Umbilical cord (tissue), 2 donors: Measurements from ENCODE around the gene TMEM62. TPM values are rescaled to one million over a fixed set of nuclear protein-coding genes. Genes with fewer than 3 reads are reported as not detected.
"Not testable (repeated sequence)": the region's sequence is repeated elsewhere in the genome, so short reads cannot be mapped to it uniquely, and the experiment has no call there.

Experiments
- DNase-seq: peaks from one replicate; pipeline ENCODE4 v3.0.0-alpha.2; 2015; ENCODE audit warnings: low spot score
- total RNA-seq: library from RNA; depleted of rRNA; stranded (reverse); fragments of >200 nt; gene quantifications from one replicate; pipeline ENCODE4 v1.2.3, GENCODE V29; 2014; ENCODE audit warnings: low replicate concordance; ENCODE audit not compliant: insufficient read depth

TMEM62 gene
- total RNA-seq, 1 donor from 2014 or later = 75.8 TPM

GRCh38 chr15:43175656-43176309 is 42.4 kb downstream of the TMEM62 start:
- DNase-seq = not testable (repeated sequence)

GRCh38 chr15:43177147-43177546 is 43.8 kb downstream of the TMEM62 start:
- DNase-seq = not testable (repeated sequence)

GRCh38 chr15:43183270-43183669 is 49.9 kb downstream of the TMEM62 start:
- no peak for DNase-seq

GRCh38 chr15:43184407-43185124 is 51.2 kb downstream of the TMEM62 start:
- no peak for DNase-seq

- DNase-seq = peak; percentile 86
Observed at GRCh38 chr15:43185157-43186002, 52.0 kb downstream of the TMEM62 start, which contains the start of gene CCNDBP1. CCNDBP1 (plus strand) TSS chr15:43185403; CDS start chr15:43185499, 96 bp downstream.

- DNase-seq = no peak
Observed at GRCh38 chr15:43186003-43186353, 52.6 kb downstream of the TMEM62 start.

- peak; percentile 39 for DNase-seq
Observed at GRCh38 chr15:43187544-43188155, 54.3 kb downstream of the TMEM62 start.

- no peak for DNase-seq
Observed at GRCh38 chr15:43189296-43189695, 55.9 kb downstream of the TMEM62 start.

GRCh38 chr15:43190178-43190577 is 56.8 kb downstream of the TMEM62 start:
- DNase-seq = no peak

GRCh38 chr15:43193710-43194109 is 60.3 kb downstream of the TMEM62 start:
- DNase-seq = no peak

GRCh38 chr15:43194795-43195194 is 61.4 kb downstream of the TMEM62 start:
- DNase-seq = no peak

GRCh38 chr15:43196760-43197548 is 63.6 kb downstream of the TMEM62 start:
- DNase-seq = no peak

- DNase-seq = not testable (repeated sequence)
Observed at GRCh38 chr15:43197773-43198172, 64.4 kb downstream of the TMEM62 start.

- DNase-seq = not testable (repeated sequence)
Observed at GRCh38 chr15:43198556-43198955, 65.2 kb downstream of the TMEM62 start.

- DNase-seq = no peak
Observed at GRCh38 chr15:43198992-43199391, 65.6 kb downstream of the TMEM62 start.

GRCh38 chr15:43199945-43200488 is 66.6 kb downstream of the TMEM62 start:
- no peak for DNase-seq

- peak; percentile 40 for DNase-seq
Observed at GRCh38 chr15:43204016-43204901, 70.9 kb downstream of the TMEM62 start.

GRCh38 chr15:43206054-43206453 is 72.7 kb downstream of the TMEM62 start:
- DNase-seq = no peak

GRCh38 chr15:43207024-43207423 is 73.6 kb downstream of the TMEM62 start:
- no peak for DNase-seq
